Loucy (cell line): ENCODE results near the gene DCHS2.

Source experiments
- H2AFZ ChIP-seq: fragments of 200-600 bp; sonication (generic); 2 replicates; pipeline ENCODE4 v1.6.0; 2016; ENCODE audit warnings: antibody characterized with exemption, mild to moderate bottlenecking, low read length, moderate library complexity
- H3F3A ChIP-seq: fragments of 200-600 bp; 2 replicates; pipeline ENCODE4 v1.6.0; 2016; ENCODE audit warnings: antibody characterized with exemption, low read depth, mild to moderate bottlenecking
- H3K27me3 ChIP-seq: fragments of 200-600 bp; sonication (generic); 2 replicates; pipeline ENCODE4 v1.6.1; 2014; ENCODE audit warnings: low read length, mild to moderate bottlenecking; ENCODE audit not compliant: insufficient read depth, poor library complexity, severe bottlenecking
- H3K36me3 ChIP-seq: fragments of 200-600 bp; sonication (generic); 2 replicates; pipeline ENCODE4 v1.6.1; 2016; ENCODE audit warnings: low read length; ENCODE audit not compliant: insufficient read depth
- H3K4me1 ChIP-seq: fragments of 200-600 bp; sonication (generic); 2 replicates; pipeline ENCODE4 v1.5.1; 2014; ENCODE audit warnings: low read length, mild to moderate bottlenecking; ENCODE audit not compliant: insufficient read depth, poor library complexity, severe bottlenecking
- H3K4me2 ChIP-seq: fragments of 200-600 bp; sonication (generic); 2 replicates; pipeline ENCODE4 v1.6.0; 2014; ENCODE audit warnings: antibody characterized with exemption, low read length, low read depth, mild to moderate bottlenecking; ENCODE audit not compliant: poor library complexity, severe bottlenecking
- H3K4me3 ChIP-seq: fragments of 200-600 bp; sonication (generic); 2 replicates; pipeline ENCODE4 v1.5.1; 2014; ENCODE audit warnings: low read length, mild to moderate bottlenecking, mixed read lengths; ENCODE audit not compliant: poor library complexity, severe bottlenecking
- H3K79me2 ChIP-seq: fragments of 200-600 bp; sonication (generic); 2 replicates; pipeline ENCODE4 v1.6.1; 2014; ENCODE audit warnings: low read length; ENCODE audit not compliant: insufficient read depth
- H3K9ac ChIP-seq: fragments of 200-600 bp; sonication (generic); 2 replicates; pipeline ENCODE4 v1.6.0; 2014; ENCODE audit warnings: mild to moderate bottlenecking, low read depth, low read length, moderate library complexity; ENCODE audit not compliant: poor library complexity, severe bottlenecking
- H3K9me2 ChIP-seq: fragments of 200-600 bp; sonication (generic); replicated peaks from 2 replicates; pipeline ENCODE4 v1.6.1; 2016; ENCODE audit warnings: low read depth, low read length, mixed read lengths
- H3K9me3 ChIP-seq: fragments of 200-600 bp; sonication (generic); 2 replicates; pipeline ENCODE4 v1.6.1; 2014; ENCODE audit warnings: mild to moderate bottlenecking, antibody characterized with exemption, low read length, low read depth; ENCODE audit not compliant: insufficient read depth
- H4K20me1 ChIP-seq: fragments of 200-600 bp; sonication (generic); 2 replicates; pipeline ENCODE4 v1.6.0; 2014; ENCODE audit warnings: antibody characterized with exemption, low read length, mild to moderate bottlenecking; ENCODE audit not compliant: insufficient read depth, poor library complexity, severe bottlenecking
- CTCF ChIP-seq: fragments of 200-600 bp; sonication (generic); conservative IDR thresholded peaks from 2 replicates; pipeline ENCODE4 v1.5.1; 2014; ENCODE audit warnings: mild to moderate bottlenecking, antibody characterized with exemption, low read length
- EZH2phosphoT487 ChIP-seq: fragments of 200-600 bp; IDR thresholded peaks from 2 replicates; pipeline ENCODE4 v1.6.1; 2018; ENCODE audit warnings: antibody characterized with exemption, mild to moderate bottlenecking, moderate library complexity, borderline replicate concordance

DCHS2 gene

GRCh38 chr4:154441982-154442381 lies 49.6 kb downstream of the DCHS2 start:
- H3K79me2 ChIP-seq: no peaks in the 10 kb centered on the region
- H3F3A ChIP-seq: no peaks in the 10 kb centered on the region
- no peaks in the 10 kb centered on the region for H4K20me1 ChIP-seq
- no peak overlapping the region for H3K4me3 ChIP-seq
- TF ChIP-seq CTCF (no peak), EZH2phosphoT487 (no peak)
- no peaks in the 10 kb centered on the region for H3K4me1 ChIP-seq
- H3K36me3 ChIP-seq: no peaks in the 10 kb centered on the region
- H3K9me2 ChIP-seq: no peaks in the 10 kb centered on the region
- no peak overlapping the region for H3K4me2 ChIP-seq
- no peaks in the 10 kb centered on the region for H3K27me3 ChIP-seq
- no peak overlapping the region for H2AFZ ChIP-seq
- no peak overlapping the region for H3K9ac ChIP-seq
- no peaks in the 10 kb centered on the region for H3K9me3 ChIP-seq

GRCh38 chr4:154441124-154441523 lies 50.5 kb downstream of the DCHS2 start:
- TF ChIP-seq EZH2phosphoT487 (no peak), CTCF (no peak)
- Histone ChIP-seq H3K4me1 (no peaks in the 10 kb centered on the region), H3K9me3 (no peaks in the 10 kb centered on the region), H3K36me3 (no peaks in the 10 kb centered on the region), H2AFZ (no peak overlapping the region), H3K9me2 (no peaks in the 10 kb centered on the region), H3K4me3 (no peak overlapping the region), H3K4me2 (no peak overlapping the region), H3K79me2 (no peaks in the 10 kb centered on the region), H4K20me1 (no peaks in the 10 kb centered on the region), H3K9ac (no peak overlapping the region), H3F3A (no peaks in the 10 kb centered on the region), H3K27me3 (no peaks in the 10 kb centered on the region)

GRCh38 chr4:154439224-154439623 lies 52.4 kb downstream of the DCHS2 start:
- Histone ChIP-seq H3F3A (no peaks in the 10 kb centered on the region), H3K4me3 (no peak overlapping the region), H3K4me2 (no peak overlapping the region), H3K36me3 (no peaks in the 10 kb centered on the region), H2AFZ (no peak overlapping the region), H3K27me3 (no peaks in the 10 kb centered on the region), H4K20me1 (no peaks in the 10 kb centered on the region), H3K9me3 (no peaks in the 10 kb centered on the region), H3K79me2 (no peaks in the 10 kb centered on the region), H3K9ac (no peak overlapping the region), H3K4me1 (no peaks in the 10 kb centered on the region), H3K9me2 (no peaks in the 10 kb centered on the region)
- TF ChIP-seq EZH2phosphoT487: no peak
- no peak for TF ChIP-seq CTCF
